H1 (cell line): Measurements from ENCODE around the gene SLC22A6. TPM values are rescaled to one million over a fixed set of nuclear protein-coding genes. Genes with fewer than 3 reads are reported as not detected.

Experiments
- CTCF ChIA-PET: fragments of 300-600 bp; sonication (Branson Sonifier 250); formaldehyde crosslinking; loops from one replicate; lab custom pipeline; 2021; ENCODE audit not compliant: partially characterized antibody; lab: Charles Lee
- POLR2A ChIA-PET: fragments of 300-600 bp; sonication (Branson Sonifier 250); formaldehyde crosslinking; loops from one replicate; lab custom pipeline; 2021; ENCODE audit warnings: inconsistent platforms; ENCODE audit not compliant: partially characterized antibody; lab: Charles Lee
- DNase-seq, 2 experiments: peaks; one replicate each; pipeline versions ENCODE4 v3.0.0 to v3.0.0-alpha.2; 2010 to 2022; ENCODE audit warnings: low spot score in 2 of 2, low read depth in 1 of 2, mixed read lengths in 1 of 2
- FAIRE-seq: peaks from 2 replicates; lab custom pipeline; 2011; peaks lifted over from hg19 to GRCh38; lab: Jason Lieb, UNC
- H2AFZ ChIP-seq: 2 replicates; pipeline ENCODE4 v1.8.1; 2012; ENCODE audit warnings: low read length, inconsistent platforms
- H2AK5ac ChIP-seq: 2 replicates; pipeline ENCODE4 v1.6.1; 2013; ENCODE audit warnings: low read depth, low read length
- H2BK120ac ChIP-seq: replicated peaks from 2 replicates; pipeline ENCODE3; 2013; ENCODE audit warnings: low read depth, low read length, inconsistent platforms
- H2BK12ac ChIP-seq: 2 replicates; pipeline ENCODE4 v1.6.1; 2013; ENCODE audit warnings: low read depth, low read length
- H2BK15ac ChIP-seq: 2 replicates; pipeline ENCODE4 v1.6.1; 2013; ENCODE audit warnings: low read length
- H2BK20ac ChIP-seq: 2 replicates; pipeline ENCODE4 v1.6.1; 2013; ENCODE audit warnings: low read length
- H2BK5ac ChIP-seq: 2 replicates; pipeline ENCODE4 v1.6.1; 2013; ENCODE audit warnings: low read depth, low read length
- H3K14ac ChIP-seq: 2 replicates; pipeline ENCODE4 v1.6.1; 2013; ENCODE audit warnings: inconsistent platforms; ENCODE audit not compliant: insufficient read length
- H3K18ac ChIP-seq: 2 replicates; pipeline ENCODE4 v1.6.1; 2013; ENCODE audit warnings: low read length; ENCODE audit errors: extremely low read depth
- H3K23ac ChIP-seq: 2 replicates; pipeline ENCODE4 v1.6.1; 2013; ENCODE audit warnings: inconsistent platforms; ENCODE audit not compliant: insufficient read length
- H3K23me2 ChIP-seq: 2 replicates; pipeline ENCODE4 v1.6.1; 2013; ENCODE audit warnings: low read depth, low read length
- H3K27ac ChIP-seq: 2 replicates; pipeline ENCODE4 v1.6.1; 2011; ENCODE audit warnings: low read depth, low read length, inconsistent platforms
- H3K27me3 ChIP-seq, 4 experiments: replicated peaks in 1 of 4; 1 replicate in 1 of 4; 2 replicates in 3 of 4; pipeline versions ENCODE4 v1.6.1 to v1.8.1; 2011 to 2013; ENCODE audit warnings: low read length in 3 of 4, mild to moderate bottlenecking in 3 of 4, inconsistent platforms in 2 of 4, mixed read lengths in 2 of 4, moderate library complexity in 1 of 4; ENCODE audit not compliant: control insufficient read depth in 3 of 4, insufficient read depth in 3 of 4; ENCODE audit errors: extremely low read depth in 1 of 4
- H3K36me3 ChIP-seq, 4 experiments: 2 replicates each; pipeline versions ENCODE4 v1.6.1 to v1.8.1; 2011 to 2013; ENCODE audit warnings: mild to moderate bottlenecking in 4 of 4, low read length in 3 of 4, moderate library complexity in 2 of 4, control low read depth in 1 of 4, inconsistent platforms in 1 of 4; ENCODE audit not compliant: insufficient read depth in 4 of 4, control insufficient read depth in 2 of 4
- H3K4ac ChIP-seq: replicated peaks from 2 replicates; pipeline ENCODE3; 2013; ENCODE audit warnings: low read length, low read depth, mixed read lengths, inconsistent platforms; ENCODE audit not compliant: insufficient read length
- H3K4me1 ChIP-seq, 4 experiments: replicated peaks in 1 of 4; 1 replicate in 1 of 4; 2 replicates in 3 of 4; pipeline versions ENCODE4 v1.6.1 to v1.8.1; 2011 to 2013; ENCODE audit warnings: low read length in 3 of 4, inconsistent platforms in 2 of 4, mixed read lengths in 1 of 4; ENCODE audit not compliant: insufficient read depth in 4 of 4, control insufficient read depth in 3 of 4
- H3K4me2 ChIP-seq, 2 experiments: 2 replicates each; pipeline versions ENCODE4 v1.6.1 to v1.8.1; 2011 to 2013; ENCODE audit warnings: low read depth in 2 of 2, low read length in 2 of 2, control low read depth in 1 of 2, inconsistent platforms in 1 of 2, mild to moderate bottlenecking in 1 of 2; ENCODE audit not compliant: insufficient read depth in 1 of 2
- H3K4me3 ChIP-seq, 4 experiments: fragments of 200-600, 300-600 bp in 1 of 4; sonication (generic), shearing (Covaris generic), sonication (Bioruptor Twin) in 1 of 4; 2 replicates each; pipeline versions ENCODE4 v1.5.1 to v1.8.1; 2011 to 2016; ENCODE audit warnings: low read length in 4 of 4, low read depth in 3 of 4, control low read depth in 2 of 4, inconsistent platforms in 2 of 4, mild to moderate bottlenecking in 2 of 4, mixed read lengths in 1 of 4, moderate library complexity in 1 of 4; ENCODE audit not compliant: insufficient read depth in 2 of 4; ENCODE audit errors: extremely low read depth in 1 of 4
- H3K56ac ChIP-seq: replicated peaks from 2 replicates; pipeline ENCODE3; 2013; ENCODE audit warnings: low read depth, mild to moderate bottlenecking, mixed read lengths, low read length, inconsistent platforms; ENCODE audit not compliant: insufficient read length
- H3K79me1 ChIP-seq: 2 replicates; pipeline ENCODE4 v1.6.1; 2013; ENCODE audit warnings: low read depth, low read length, control low read depth
- H3K79me2 ChIP-seq, 2 experiments: 2 replicates each; pipeline versions ENCODE4 v1.6.1 to v1.8.1; 2012 to 2013; ENCODE audit warnings: low read length in 2 of 2, mild to moderate bottlenecking in 2 of 2, inconsistent platforms in 1 of 2; ENCODE audit not compliant: insufficient read depth in 2 of 2, control insufficient read depth in 1 of 2
- H3K9ac ChIP-seq, 4 experiments: replicated peaks in 1 of 4; 1 replicate in 1 of 4; 2 replicates in 3 of 4; pipeline versions ENCODE4 v1.6.1 to v1.8.1; 2011 to 2013; ENCODE audit warnings: low read depth in 3 of 4, low read length in 3 of 4, control low read depth in 2 of 4, mild to moderate bottlenecking in 2 of 4, moderate library complexity in 2 of 4, inconsistent platforms in 1 of 4; ENCODE audit errors: extremely low read depth in 1 of 4
- H3K9me3 ChIP-seq, 2 experiments: 2 replicates each; pipeline versions ENCODE4 v1.6.1 to v1.8.1; 2012 to 2013; ENCODE audit warnings: mild to moderate bottlenecking in 2 of 2, moderate library complexity in 2 of 2, control low read depth in 1 of 2, inconsistent platforms in 1 of 2, low read depth in 1 of 2, low read length in 1 of 2, mixed read lengths in 1 of 2; ENCODE audit not compliant: insufficient read depth in 2 of 2
- H4K20me1 ChIP-seq, 2 experiments: replicated peaks in 1 of 2; 2 replicates each; pipeline versions ENCODE3 to v1.8.1; 2011 to 2013; ENCODE audit warnings: inconsistent platforms in 2 of 2, low read length in 2 of 2, mild to moderate bottlenecking in 1 of 2; ENCODE audit not compliant: insufficient read depth in 2 of 2, control insufficient read depth in 1 of 2
- H4K5ac ChIP-seq: 2 replicates; pipeline ENCODE4 v1.6.1; 2013; ENCODE audit warnings: low read length, low read depth, mixed read lengths, inconsistent platforms; ENCODE audit not compliant: insufficient read length
- H4K8ac ChIP-seq: 2 replicates; pipeline ENCODE4 v1.8.0; 2013; ENCODE audit warnings: mild to moderate bottlenecking, moderate library complexity, low read length, inconsistent platforms; ENCODE audit not compliant: insufficient read depth; ENCODE audit errors: extremely low read depth
- H4K91ac ChIP-seq: replicated peaks from 2 replicates; pipeline ENCODE3; 2013; ENCODE audit warnings: low read length, mixed read lengths, inconsistent platforms; ENCODE audit not compliant: insufficient read length
- BCL11A ChIP-seq, 2 experiments: IDR thresholded peaks; one replicate each; pipeline ENCODE4 v1.6.1; 2011; ENCODE audit warnings: low read depth in 2 of 2, low read length in 2 of 2, mild to moderate bottlenecking in 2 of 2
- CEBPB ChIP-seq: IDR thresholded peaks from 2 replicates; pipeline ENCODE4 v1.6.1; 2012; ENCODE audit warnings: low read depth, low read length
- E2F6 ChIP-seq: IDR thresholded peaks from 2 replicates; pipeline ENCODE4 v1.6.1; 2012; ENCODE audit warnings: inconsistent platforms
- GTF2F1 ChIP-seq: IDR thresholded peaks from 2 replicates; pipeline ENCODE4 v1.6.1; 2012; ENCODE audit warnings: low read depth, low read length, improper control_type of control experiment, borderline replicate concordance
- MAFK ChIP-seq: IDR thresholded peaks from 2 replicates; pipeline ENCODE4 v1.6.1; 2012; ENCODE audit warnings: low read depth, mild to moderate bottlenecking, improper control_type of control experiment, low read length
- NRF1 ChIP-seq: IDR thresholded peaks from 2 replicates; pipeline ENCODE4 v1.6.1; 2011; ENCODE audit warnings: mild to moderate bottlenecking, low read depth, low read length, improper control_type of control experiment
- POLR2A ChIP-seq, 2 experiments: IDR thresholded peaks; 1 replicate in 1 of 2; 2 replicates in 1 of 2; pipeline ENCODE4 v1.6.1; 2011; ENCODE audit warnings: low read depth in 2 of 2, low read length in 2 of 2, mild to moderate bottlenecking in 2 of 2; ENCODE audit errors: control extremely low read depth in 1 of 2
- SIN3A ChIP-seq, 2 experiments: IDR thresholded peaks in 1 of 2; conservative IDR thresholded peaks in 1 of 2; 2 replicates each; pipeline ENCODE4 v1.6.1; 2011 to 2012; ENCODE audit warnings: low read length in 2 of 2, improper control_type of control experiment in 1 of 2, low read depth in 1 of 2, mild to moderate bottlenecking in 1 of 2
- SIX5 ChIP-seq: IDR thresholded peaks from 2 replicates; pipeline ENCODE4 v1.6.1; 2011; ENCODE audit warnings: mild to moderate bottlenecking, low read depth, low read length
- SP2 ChIP-seq: IDR thresholded peaks from 2 replicates; pipeline ENCODE4 v1.6.1; 2012; ENCODE audit warnings: mild to moderate bottlenecking, low read length, inconsistent platforms
- TCF12 ChIP-seq: IDR thresholded peaks from 2 replicates; pipeline ENCODE4 v1.6.1; 2011; ENCODE audit warnings: low read depth, mild to moderate bottlenecking, low read length
- WGBS, 2 experiments: shearing (Covaris generic) in 1 of 2; methylation state at CpG; one replicate each; pipeline versions ENCODE4 v1.1.6 to v1.1.7; 2013 to 2015; ENCODE audit warnings: low lambda C conversion rate in 2 of 2, mixed read lengths in 2 of 2, inconsistent platforms in 1 of 2, low coverage in 1 of 2, missing lambda C conversion rate in 1 of 2; ENCODE audit not compliant: insufficient replicate concordance in 2 of 2, insufficient coverage in 1 of 2, insufficient read length in 1 of 2; ENCODE audit errors: extremely low coverage in 1 of 2, missing lambda C conversion rate in 1 of 2; 5-methylcytosine and 5-hydroxymethylcytosine counted together
- polyA plus RNA-seq, 7 experiments: library from polyadenylated mRNA; depleted of rRNA in 3 of 7; stranded (reverse) in 5 of 7; unstranded in 2 of 7; fragments of >200 nt in 5 of 7; fragments of 200-250 nt in 2 of 7; gene quantifications; 1 replicate in 5 of 7; 2 replicates in 1 of 7; 4 replicates in 1 of 7; pipeline versions ENCODE4 v1.2.1 to v1.2.3, GENCODE V29; 2011 to 2013; ENCODE audit warnings: missing spikeins in 2 of 7, mixed read lengths in 2 of 7
- total RNA-seq: library from RNA; stranded (reverse); fragmentation: NEBNext Ultra II Directional; extraction: Animal tissue kit (Norgen Biotek cat#: 25700); gene quantifications from 2 replicates; pipeline ENCODE4 v1.2.1, GENCODE V29; 2021

Gene SLC22A6
- total and polyA plus RNA-seq, 2 of the 8 experiments (the other 6 are each of a cell fraction or from before 2014, with no cell fraction given) = not detected

DNA sequence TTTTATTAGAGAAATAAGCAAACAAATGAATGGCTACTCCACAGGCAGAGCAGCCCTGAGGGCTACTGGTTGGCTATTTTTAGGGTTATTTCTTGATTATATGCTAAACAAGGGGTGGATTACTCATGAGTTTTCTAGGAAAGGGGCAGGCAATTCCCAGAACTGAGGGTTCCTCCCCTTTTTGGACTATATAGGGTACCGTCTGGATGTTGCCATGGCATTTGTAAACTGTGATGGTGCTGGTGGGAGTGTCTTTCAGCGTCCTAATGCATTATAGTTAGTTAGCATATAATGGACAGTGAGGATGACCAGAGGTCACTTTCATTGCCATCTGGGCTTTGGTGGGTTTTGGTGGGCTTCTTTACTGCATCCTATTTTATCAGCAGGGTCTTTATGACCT lies 19.2 kb downstream of the SLC22A6 start:
- DNase-seq = no peak
- no peak overlapping the region for H3K27ac ChIP-seq
- no peak overlapping the region for H4K8ac ChIP-seq
- H3K23me2 ChIP-seq = no peaks in the 10 kb centered on the region
- H2BK5ac ChIP-seq = no peak overlapping the region
- H4K20me1 ChIP-seq = no peaks in the 10 kb centered on the region
- no peak overlapping the region for H3K18ac ChIP-seq
- H2AFZ ChIP-seq = no peak overlapping the region
- ChIA-PET CTCF (interaction anchor here (1.2 to 1.5 kb wide), 2 partner anchors 9 to 11 kb away, joined by 3 to 7 read pairs; no protein-coding TSS in a partner anchor), POLR2A (interaction anchor here (1.2 kb wide), 1 partner anchor 9 kb away, joined by 3 read pairs; no protein-coding TSS in a partner anchor)
- WGBS, 2 experiments = 88% methylated on average over 2 of the region's 2 CpGs; no CpG with 5 or more reads in 1 of the 2 experiments
- H3K9ac ChIP-seq = no peak overlapping the region
- no peak overlapping the region for H3K14ac ChIP-seq
- no peak overlapping the region for H3K56ac ChIP-seq
- H2BK120ac ChIP-seq = no peak overlapping the region
- H2BK15ac ChIP-seq = no peak overlapping the region
- no peak overlapping the region for H3K4me2 ChIP-seq
- H3K4me1 ChIP-seq = no peaks in the 10 kb centered on the region
- no peak overlapping the region for H2BK20ac ChIP-seq
- no peak overlapping the region for H3K4ac ChIP-seq
- H3K79me2 ChIP-seq = no peaks in the 10 kb centered on the region
- H3K27me3 ChIP-seq = no peaks in the 10 kb centered on the region
- no peak overlapping the region for H2AK5ac ChIP-seq
- H3K36me3 ChIP-seq = no peaks in the 10 kb centered on the region
- H4K5ac ChIP-seq = no peak overlapping the region
- FAIRE-seq = no peak
- H3K4me3 ChIP-seq = no peak overlapping the region
- H3K79me1 ChIP-seq = no peaks in the 10 kb centered on the region
- no peak overlapping the region for H4K91ac ChIP-seq
- no peak overlapping the region for H2BK12ac ChIP-seq
- no peaks in the 10 kb centered on the region for H3K9me3 ChIP-seq
- no peak overlapping the region for H3K23ac ChIP-seq
- TF ChIP-seq GTF2F1 (no peak), SIX5 (no peak), SIN3A (conservative IDR thresholded peaks at IDR 0.05 in 1 of 2, IDR thresholded peaks at IDR 0.05 in 1 of 2; ENCODE audit: low read depth in 1 of 2, low read length in 2 of 2) (no peak), E2F6 (no peak), MAFK (no peak), CEBPB (no peak), NRF1 (no peak), BCL11A (IDR thresholded peaks at IDR 0.05; ENCODE audit: low read depth in 2 of 2, low read length in 2 of 2) (no peak), POLR2A (IDR thresholded peaks at IDR 0.05; ENCODE audit: control extremely low read depth in 1 of 2, low read depth in 2 of 2, low read length in 2 of 2) (no peak), SP2 (no peak), TCF12 (no peak)
